ENCODE data around the gene IL17F. TPM values are rescaled to one million over a fixed set of nuclear protein-coding genes. Genes with fewer than 3 reads are reported as not detected.

The IL17F gene
- total RNA-seq, 2 experiments from 2014 or later, result 1.5 to 3.6 TPM

- POLR2A ChIA-PET, result interaction anchor here (0.5 kb wide), 1 partner anchor 1465 kb away, joined by 3 read pairs; no protein-coding TSS in a partner anchor
- CTCF ChIA-PET, result interaction anchor here (1.2 to 1.6 kb wide), 3 partner anchors 21 to 91 kb away, joined by 3 to 4 read pairs (median 3); no protein-coding TSS in a partner anchor
These were observed 10.6 kb upstream of the IL17F start for GRCh38 chr6:52254731-52255378.

- CTCF ChIA-PET, result interaction anchor here (0.9 to 1.2 kb wide), 3 partner anchors 10 to 90 kb away, joined by 3 to 5 read pairs (median 4); no protein-coding TSS in a partner anchor
- POLR2A ChIA-PET, result interaction anchor here (0.6 kb wide), 2 partner anchors 17 to 169 kb away, joined by 4 to 7 read pairs; no protein-coding TSS in a partner anchor
These were observed 9.2 kb upstream of the IL17F start for GRCh38 chr6:52253494-52253893.

GRCh38 chr6:52251113-52251512 is 6.8 kb upstream of the IL17F start:
- ChIA-PET POLR2A (no interaction called here), CTCF (interaction anchor here (0.6 to 1.3 kb wide), 3 partner anchors 10 to 88 kb away, joined by 3 to 4 read pairs (median 3); no protein-coding TSS in a partner anchor)

- ChIA-PET CTCF (no interaction called here), POLR2A (no interaction called here)
These were observed 4.8 kb upstream of the IL17F start for GRCh38 chr6:52249078-52249477.

- ChIA-PET CTCF (no interaction called here), POLR2A (no interaction called here)
These were observed 1.1 kb upstream of the IL17F start for GRCh38 chr6:52245425-52245824.

- CTCF ChIA-PET, result interaction anchor here (1.6 to 1.9 kb wide), 2 partner anchors 80 to 157 kb away, joined by 4 to 5 read pairs; no protein-coding TSS in a partner anchor
- POLR2A ChIA-PET, result interaction anchor here (0.6 kb wide), 1 partner anchor 829 kb away, joined by 4 read pairs; no protein-coding TSS in a partner anchor
These were observed 912 bp downstream of the IL17F start for GRCh38 chr6:52243282-52243893.

- CTCF ChIA-PET, result interaction anchor here (1.3 to 1.9 kb wide), 2 partner anchors 22 to 79 kb away, joined by 5 read pairs; no protein-coding TSS in a partner anchor
- POLR2A ChIA-PET, result no interaction called here
These were observed 2.5 kb downstream of the IL17F start for GRCh38 chr6:52241819-52242218.

GRCh38 chr6:52233975-52234823 is 10.1 kb downstream of the IL17F start:
- ChIA-PET CTCF (interaction anchor here (0.5 to 2.2 kb wide), 7 partner anchors 21 to 76 kb away, joined by 3 to 4 read pairs (median 4); no protein-coding TSS in a partner anchor), POLR2A (no interaction called here)

- POLR2A ChIA-PET, result no interaction called here
- CTCF ChIA-PET, result interaction anchor here (1.4 to 2.2 kb wide), 3 partner anchors 23 to 73 kb away, joined by 3 to 4 read pairs (median 4); no protein-coding TSS in a partner anchor
These were observed 11.3 kb downstream of the IL17F start for GRCh38 chr6:52233005-52233404.

GRCh38 chr6:52231406-52232127 is 12.7 kb downstream of the IL17F start:
- ChIA-PET POLR2A (no interaction called here), CTCF (interaction anchor here (0.5 kb wide), 1 partner anchor 29 kb away, joined by 3 read pairs; no protein-coding TSS in a partner anchor)

- ChIA-PET CTCF (interaction anchor here (0.7 to 1.0 kb wide), 2 partner anchors 67 to 166 kb away, joined by 3 to 4 read pairs; no protein-coding TSS in a partner anchor), POLR2A (no interaction called here)
These were observed 13.6 kb downstream of the IL17F start for GRCh38 chr6:52230685-52231084.

- CTCF ChIA-PET, result interaction anchor here (1.1 to 1.4 kb wide), 3 partner anchors 52 to 67 kb away, joined by 3 to 4 read pairs (median 4); no protein-coding TSS in a partner anchor
- POLR2A ChIA-PET, result interaction anchor here (0.5 kb wide), 1 partner anchor 55 kb away, joined by 3 read pairs; no protein-coding TSS in a partner anchor
These were observed 16.8 kb downstream of the IL17F start for GRCh38 chr6:52227495-52227894.

GRCh38 chr6:52221302-52221701 is 23.0 kb downstream of the IL17F start:
- POLR2A ChIA-PET, result no interaction called here
- CTCF ChIA-PET, result no interaction called here

- CTCF ChIA-PET, result no interaction called here
These were observed 26.5 kb downstream of the IL17F start for GRCh38 chr6:52217761-52218160.

GRCh38 chr6:52216932-52217575 is 27.2 kb downstream of the IL17F start:
- ChIA-PET CTCF (interaction anchor here (0.6 kb wide), 1 partner anchor 420 kb away, joined by 3 read pairs; no protein-coding TSS in a partner anchor), POLR2A (no interaction called here)

More at GRCh38 chr6:52217761-52218160, 26.5 kb downstream of the IL17F start:
- POLR2A ChIA-PET, result no interaction called here

- ChIA-PET POLR2A (no interaction called here), CTCF (no interaction called here)
These were observed 28.5 kb downstream of the IL17F start for GRCh38 chr6:52215787-52216186.

- CTCF ChIA-PET, result interaction anchor here (0.6 to 1.0 kb wide), 3 partner anchors 21 to 149 kb away, joined by 3 read pairs; partner anchors contain the start of gene PAQR8
- POLR2A ChIA-PET, result no interaction called here
These were observed 31.2 kb downstream of the IL17F start for GRCh38 chr6:52213127-52213526.

GRCh38 chr6:52210227-52210626 is 34.1 kb downstream of the IL17F start:
- ChIA-PET CTCF (interaction anchor here (1.2 kb wide), 1 partner anchor 48 kb away, joined by 3 read pairs; no protein-coding TSS in a partner anchor), POLR2A (interaction anchor here (1.1 kb wide), 1 partner anchor 50 kb away, joined by 3 read pairs; no protein-coding TSS in a partner anchor)

Measured in activated CD8-positive, alpha-beta memory T cell treated with anti-CD3 and anti-CD28 coated beads for 36 hours (primary cell).